HepG2 (cell line): ENCODE measurements around the gene CHAF1A. TPM values are rescaled to one million over a fixed set of nuclear protein-coding genes. Genes with fewer than 3 reads are reported as not detected.

Experiments
- ATAC-seq: fragments of 200-7000 bp; cut with Tn5 transposase; 3 replicates; pipeline ENCODE4 v1.9.1; 2020; ENCODE audit warnings: mild to moderate bottlenecking, moderate library complexity
- BruUV-seq: library from RNA; stranded (reverse); fragments of 400-500 nt; replicated peaks from 2 replicates; lab custom pipeline; 2021; lab: Mats Ljungman, UMichigan
- CTCF ChIA-PET: fragments of 300-600 bp; formaldehyde crosslinking; extraction: SDS; loops from one replicate; lab custom pipeline; 2021; ENCODE audit warnings: low total read pairs, inconsistent platforms, low intra/inter-chr PET ratio; lab: Yijun Ruan, JAX
- POLR2A ChIA-PET: fragments of 350-600 bp; sonication (Branson Sonifier 250); formaldehyde crosslinking; loops from one replicate; lab custom pipeline; 2020; ENCODE audit warnings: antibody characterized with exemption, inconsistent platforms; lab: Yijun Ruan, JAX
- DNase-seq: peaks from one replicate; pipeline ENCODE4 v3.0.0-alpha.2; 2015; ENCODE audit warnings: low spot score
- FAIRE-seq: peaks from 3 replicates; lab custom pipeline; 2011; peaks lifted over from hg19 to GRCh38; lab: Jason Lieb, UNC
- H2AFZ ChIP-seq: one replicate; pipeline ENCODE4 v1.6.1; 2011; ENCODE audit warnings: low read length, inconsistent platforms
- H3K27ac ChIP-seq: fragments of 300-600 bp; 3 replicates; pipeline ENCODE4 v1.8.0; 2011; ENCODE audit warnings: mixed run types, mild to moderate bottlenecking, mixed read lengths, low read length, inconsistent platforms; ENCODE audit not compliant: insufficient read depth; ENCODE audit errors: extremely low read length
- H3K27me3 ChIP-seq, 2 experiments: fragments of 200-600 bp in 1 of 2; 2 replicates in 1 of 2; 3 replicates in 1 of 2; pipeline versions ENCODE4 v1.6.0 to v1.8.0; 2011; ENCODE audit warnings: low read length in 2 of 2, mild to moderate bottlenecking in 2 of 2, moderate library complexity in 2 of 2, inconsistent platforms in 1 of 2; ENCODE audit not compliant: insufficient read depth in 2 of 2, control insufficient read depth in 1 of 2
- H3K36me3 ChIP-seq, 2 experiments: fragments of 200-600 bp in 1 of 2; replicated peaks in 1 of 2; 2 replicates in 1 of 2; 3 replicates in 1 of 2; pipeline versions ENCODE4 v1.5.1 to v1.8.0; 2011; ENCODE audit warnings: low read length in 2 of 2, inconsistent platforms in 1 of 2; ENCODE audit not compliant: insufficient read depth in 2 of 2, control insufficient read depth in 1 of 2
- H3K4me1 ChIP-seq: 2 replicates; pipeline ENCODE4 v1.5.1; 2012; ENCODE audit warnings: low read length, inconsistent platforms; ENCODE audit not compliant: insufficient read depth
- H3K4me2 ChIP-seq: 2 replicates; pipeline ENCODE4 v1.6.0; 2011; ENCODE audit warnings: low read depth, low read length, inconsistent platforms
- H3K4me3 ChIP-seq, 3 experiments: fragments of 200-600 bp in 1 of 3; sonication (generic), shearing (Covaris generic) in 1 of 3; replicated peaks in 1 of 3; 2 replicates each; pipeline ENCODE4 v1.5.1; 2011 to 2016; ENCODE audit warnings: low read length in 3 of 3, inconsistent platforms in 2 of 3, low read depth in 2 of 3, mild to moderate bottlenecking in 2 of 3, control low read depth in 1 of 3, mixed read lengths in 1 of 3; ENCODE audit not compliant: insufficient read depth in 1 of 3
- H3K79me2 ChIP-seq: one replicate; pipeline ENCODE4 v1.6.1; 2011; ENCODE audit warnings: low read length, inconsistent platforms; ENCODE audit not compliant: insufficient read depth
- H3K9ac ChIP-seq: 2 replicates; pipeline ENCODE4 v1.6.0; 2011; ENCODE audit warnings: mild to moderate bottlenecking, low read depth, low read length, inconsistent platforms; ENCODE audit not compliant: insufficient read depth
- H3K9me3 ChIP-seq: 2 replicates; pipeline ENCODE4 v1.5.1; 2012; ENCODE audit warnings: mild to moderate bottlenecking, low read length
- H4K20me1 ChIP-seq: 2 replicates; pipeline ENCODE4 v1.6.0; 2011; ENCODE audit warnings: inconsistent platforms, mild to moderate bottlenecking, low read length, moderate library complexity; ENCODE audit not compliant: insufficient read depth
- AGO1 ChIP-seq: fragments of 200-400 bp; formaldehyde crosslinking; IDR thresholded peaks from 2 replicates; pipeline ENCODE4 v1.6.1; 2017; ENCODE audit warnings: mild to moderate bottlenecking, low read depth, low read length, moderate library complexity; ENCODE audit not compliant: poor library complexity, severe bottlenecking
- AGO2 ChIP-seq: fragments of 200-400 bp; formaldehyde crosslinking; optimal IDR thresholded peaks from 2 replicates; pipeline ENCODE3; 2017; ENCODE audit warnings: mild to moderate bottlenecking, low read depth, low read length, moderate library complexity
- EED ChIP-seq: sonication (generic); formaldehyde crosslinking; IDR thresholded peaks from 2 replicates; pipeline ENCODE4 v1.5.0; 2020; ENCODE audit warnings: mild to moderate bottlenecking, missing genetic modification reagents
- KAT7 ChIP-seq: IDR thresholded peaks from 2 replicates; pipeline ENCODE4 v1.6.1; 2018; ENCODE audit warnings: borderline replicate concordance, missing compliant biosample characterization
- POLR2A ChIP-seq, 2 experiments: IDR thresholded peaks; 2 replicates each; pipeline ENCODE4 v1.6.1; 2011; ENCODE audit warnings: low read depth in 2 of 2, low read length in 2 of 2, mild to moderate bottlenecking in 1 of 2, moderate library complexity in 1 of 2; ENCODE audit not compliant: insufficient read depth in 1 of 2
- RBFOX2 ChIP-seq: fragments of 200-400 bp; formaldehyde crosslinking; IDR thresholded peaks from 2 replicates; pipeline ENCODE4 v1.6.1; 2017; ENCODE audit warnings: low read depth, mild to moderate bottlenecking, low read length
- TMF1 ChIP-seq: sonication (generic); formaldehyde crosslinking; IDR thresholded peaks from 2 replicates; pipeline ENCODE4 v1.8.1; 2022; ENCODE audit warnings: low read depth, missing genetic modification reagents
- ZFP36L2 ChIP-seq: sonication (generic); formaldehyde crosslinking; IDR thresholded peaks from 2 replicates; pipeline ENCODE4 v1.4.0; 2020; ENCODE audit warnings: missing genetic modification reagents
- WGBS: methylation state at CpG from one replicate; pipeline ENCODE4 v1.1.6; 2017; ENCODE audit warnings: low lambda C conversion rate; 5-methylcytosine and 5-hydroxymethylcytosine counted together
- in situ Hi-C: cut with HindIII; loops from 2 replicates; pipeline ENCODE4 v1.10.0; 2017; ENCODE audit warnings: low pct_unique_long_range_greater_than_20kb; ENCODE audit not compliant: extremely low pct_ligation_motif_present
- intact Hi-C: fragments of 100-400 bp; cut with micrococcal nuclease; formaldehyde crosslinking; loops from one replicate; pipeline ENCODE4 v1.10.0; 2022; ENCODE audit not compliant: unreplicated experiment
- polyA plus RNA-seq, 8 experiments: library from polyadenylated mRNA; depleted of rRNA in 3 of 8; stranded (reverse) in 7 of 8; unstranded in 1 of 8; fragments of >200 nt; fragmentation: Illumina TruSeq in 4 of 8; extraction: Trizol in 4 of 8; gene quantifications; 2 replicates each; pipeline versions ENCODE4 v1.2.1 to v1.2.3, GENCODE V29; 2011 to 2016; ENCODE audit warnings: low read depth in 4 of 8, missing spikeins in 1 of 8, mixed read lengths in 1 of 8; ENCODE audit not compliant: insufficient read depth in 1 of 8
- total RNA-seq, 5 experiments: library from RNA; depleted of rRNA; stranded (reverse); fragments of >200 nt; fragmentation: Illumina TruSeq; extraction: Trizol; gene quantifications; 2 replicates each; pipeline ENCODE4 v1.2.3, GENCODE V29; 2016; ENCODE audit warnings: low read depth in 1 of 5
- TF ChIP-seq, protein P1 (sequence below): sonication (generic); formaldehyde crosslinking; IDR thresholded peaks from 2 replicates; pipeline ENCODE4 v1.8.1; 2023; ENCODE audit warnings: mild to moderate bottlenecking, moderate library complexity, missing genetic modification reagents

CHAF1A gene
- total and polyA plus RNA-seq, 2 of the 13 experiments (the other 11 are each of a cell fraction or from before 2014, with no cell fraction given), result 11.0 to 34.8 TPM

DNA sequence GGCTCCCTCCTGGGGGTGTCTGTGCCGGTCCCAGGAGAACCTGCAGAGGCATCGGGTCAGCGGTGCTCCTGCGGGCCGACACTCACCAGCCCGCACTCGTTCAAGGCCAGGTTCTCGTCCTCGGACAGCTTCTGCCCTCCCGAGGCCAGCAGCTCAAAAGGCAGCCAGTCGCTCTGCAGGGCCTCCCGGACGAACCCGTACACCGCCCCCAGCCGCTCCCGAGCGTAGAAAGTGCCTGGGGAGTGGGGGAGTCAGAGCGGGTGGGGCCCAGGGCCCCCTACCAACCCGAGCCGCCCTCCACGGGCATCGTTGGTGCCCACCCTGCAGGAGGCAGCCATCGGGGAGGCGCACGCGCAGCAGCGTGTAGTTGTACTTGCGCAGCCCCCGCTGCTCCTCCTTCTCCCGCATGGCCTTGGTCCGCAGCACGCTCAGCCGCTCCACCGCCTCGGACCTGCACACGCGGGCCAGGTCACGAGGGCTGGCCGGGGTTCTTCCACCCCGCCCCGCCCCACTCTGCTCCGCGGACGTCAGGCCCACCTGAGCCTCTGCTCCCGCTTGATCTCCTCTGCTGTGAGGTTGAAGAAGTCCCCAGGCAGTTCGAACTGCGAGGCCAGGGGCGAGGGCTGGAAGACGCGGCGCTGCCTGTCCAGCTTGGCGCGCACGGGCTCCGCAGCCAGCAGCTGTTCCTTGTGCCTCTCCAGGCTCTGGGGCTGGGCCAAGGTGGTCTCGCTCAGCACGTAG, 43.7 kb downstream of the CHAF1A start:
- BruUV-seq, result no TSS peak
- no peaks in the 10 kb centered on the region for H3K27me3 ChIP-seq
- H3K4me2 ChIP-seq, result no peak overlapping the region
- DNase-seq (no peak), FAIRE-seq (no peak), ATAC-seq (no peak)
- no peak overlapping the region for H2AFZ ChIP-seq
- H3K9me3 ChIP-seq, result no peaks in the 10 kb centered on the region
- POLR2A ChIA-PET, result no interaction called here
- TF ChIP-seq AGO2, result peak; percentile 32
- no peak for TF ChIP-seq ZFP36L2 (CRISPR knock-in tag)
- TF ChIP-seq, protein P1, sequence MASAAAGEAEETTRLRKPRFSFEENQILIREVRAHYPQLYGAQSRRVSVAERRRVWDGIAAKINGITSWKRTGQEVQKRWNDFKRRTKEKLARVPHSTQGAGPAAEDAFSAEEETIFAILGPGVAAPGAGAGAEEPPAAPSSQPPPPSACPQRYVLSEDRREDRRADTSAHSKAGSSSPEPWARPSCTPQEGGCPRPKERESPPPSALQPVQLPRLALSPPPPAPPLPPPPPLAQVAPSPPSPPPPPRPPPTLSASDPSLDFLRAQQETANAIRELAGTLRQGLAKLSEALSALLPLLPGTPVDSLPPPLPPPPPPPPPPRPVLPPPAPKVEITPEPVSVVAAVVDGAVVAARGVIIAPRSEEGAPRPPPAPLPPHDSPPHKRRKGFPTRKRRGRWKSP (CRISPR knock-in tag), result no peak
- peak; percentile 58; the same call in 1 of the 2 replicates for TF ChIP-seq RBFOX2
- TF ChIP-seq POLR2A (IDR thresholded peaks at IDR 0.05; ENCODE audit: insufficient read depth in 1 of 2, low read depth in 2 of 2, low read length in 2 of 2), result peak in 1 of 2 experiments; percentile 39; a peak in 1 of 4 replicates
- TF ChIP-seq TMF1, result no peak
- TF ChIP-seq AGO1, result peak; percentile 58
- TF ChIP-seq KAT7 (CRISPR knock-in tag), result no peak
- no peak for TF ChIP-seq EED (CRISPR knock-in tag)
- no peaks in the 10 kb centered on the region for H3K79me2 ChIP-seq
- 100% methylated on average over 29 of the region's 58 CpGs for WGBS
- H3K9ac ChIP-seq, result no peak overlapping the region
- H3K4me1 ChIP-seq, result peaks cover 10% of the 10 kb centered on the region; the same call in 1 of the 2 replicates
- in situ Hi-C loops (no loop called here), intact Hi-C loops (no loop called here)
- H4K20me1 ChIP-seq, result no peaks in the 10 kb centered on the region
- H3K27ac ChIP-seq, result no peak overlapping the region
- CTCF ChIA-PET, result no interaction called here
- H3K4me3 ChIP-seq, result no peak overlapping the region
- H3K36me3 ChIP-seq, result peaks cover 14 to 45% of the 10 kb centered on the region in 2 experiments; a peak in 4 of 5 replicates
